ENCODE data around the gene CUZD1. TPM values are rescaled to one million over a fixed set of nuclear protein-coding genes. Genes with fewer than 3 reads are reported as not detected.

CUZD1 gene
- total RNA-seq, 2 experiments from 2014 or later: 1.3 to 1.5 TPM

- intact Hi-C loops (cut with micrococcal nuclease): no loop called here
- Mint-ChIP-seq H3K27me3 (peaks cover 6% of the 10 kb centered on the region), H3K27ac (no peak overlapping the region), H3K4me1 (ENCODE audit: low read depth) (no peaks in the 10 kb centered on the region), H3K4me3 (no peak overlapping the region), H3K9me3 (no peaks in the 10 kb centered on the region), H3K36me3 (ENCODE audit: low read depth) (no peaks in the 10 kb centered on the region)
- ATAC-seq (no peak), DNase-seq (no peak)
- TF ChIP-seq CTCF (IDR thresholded peaks at IDR 0.05): no peak
- ChIA-PET CTCF (no interaction called here), POLR2A (no interaction called here)
Measured at GRCh38 chr10:122798704-122799231, 46.9 kb downstream of the CUZD1 start.

- no peak for TF ChIP-seq CTCF (IDR thresholded peaks at IDR 0.05)
- ATAC-seq: no peak
- ChIA-PET POLR2A (no interaction called here), CTCF (no interaction called here)
- Mint-ChIP-seq H3K27me3 (peaks cover 4% of the 10 kb centered on the region), H3K36me3 (ENCODE audit: low read depth) (no peaks in the 10 kb centered on the region), H3K4me1 (ENCODE audit: low read depth) (no peaks in the 10 kb centered on the region), H3K27ac (no peak overlapping the region), H3K9me3 (no peaks in the 10 kb centered on the region), H3K4me3 (no peak overlapping the region)
- no peak for DNase-seq
- intact Hi-C loops (cut with micrococcal nuclease): no loop called here
Measured at GRCh38 chr10:122796796-122797195, 48.9 kb downstream of the CUZD1 start.

- ChIA-PET CTCF (no interaction called here), POLR2A (interaction anchor here (0.8 kb wide), 1 partner anchor 337 kb away, joined by 3 read pairs; no protein-coding TSS in a partner anchor)
- DNase-seq (no peak), ATAC-seq (no peak)
- Mint-ChIP-seq H3K36me3 (ENCODE audit: low read depth) (no peaks in the 10 kb centered on the region), H3K4me1 (ENCODE audit: low read depth) (no peaks in the 10 kb centered on the region), H3K27ac (no peak overlapping the region), H3K27me3 (peaks cover 4% of the 10 kb centered on the region), H3K9me3 (no peaks in the 10 kb centered on the region), H3K4me3 (no peak overlapping the region)
- TF ChIP-seq CTCF (IDR thresholded peaks at IDR 0.05): no peak
- intact Hi-C loops (cut with micrococcal nuclease): no loop called here
Measured at GRCh38 chr10:122795924-122796323, 49.7 kb downstream of the CUZD1 start.

GRCh38 chr10:122786269-122786668, 59.4 kb downstream of the CUZD1 start:
- DNase-seq (no peak), ATAC-seq (no peak)
- POLR2A ChIA-PET: no interaction called here
- peaks cover 3% of the 10 kb centered on the region for H3K9me3 Mint-ChIP-seq
- H3K27me3 Mint-ChIP-seq: peaks cover 9% of the 10 kb centered on the region
- intact Hi-C loops (cut with micrococcal nuclease): no loop called here
- H3K4me3 Mint-ChIP-seq: no peak overlapping the region
- TF ChIP-seq CTCF (IDR thresholded peaks at IDR 0.05): no peak
- no peaks in the 10 kb centered on the region for H3K36me3 Mint-ChIP-seq (ENCODE audit: low read depth)
- no peak overlapping the region for H3K27ac Mint-ChIP-seq
- CTCF ChIA-PET: no interaction called here
- no peaks in the 10 kb centered on the region for H3K4me1 Mint-ChIP-seq (ENCODE audit: low read depth)

- H3K27me3 Mint-ChIP-seq: peaks cover 7% of the 10 kb centered on the region
- POLR2A ChIA-PET: no interaction called here
Measured at GRCh38 chr10:122782911-122783310, 62.7 kb downstream of the CUZD1 start.

More at GRCh38 chr10:122782911-122783310, 62.7 kb downstream of the CUZD1 start:
- Mint-ChIP-seq H3K9me3 (peaks cover 3% of the 10 kb centered on the region), H3K27ac (no peak overlapping the region), H3K4me1 (ENCODE audit: low read depth) (no peaks in the 10 kb centered on the region), H3K4me3 (no peak overlapping the region), H3K36me3 (ENCODE audit: low read depth) (no peaks in the 10 kb centered on the region)
- CTCF ChIA-PET: no interaction called here
- DNase-seq (no peak), ATAC-seq (no peak)
- intact Hi-C loops (cut with micrococcal nuclease): no loop called here
- no peak for TF ChIP-seq CTCF (IDR thresholded peaks at IDR 0.05)

Other genes starting within 250 kb of the CUZD1 start
- not detected for gene C10orf120, start 146.0 kb downstream of the CUZD1 start, total RNA-seq
- 10 to 100 TPM in 1 of 2 experiments, 1 to 10 TPM in 1; 9.0 to 10.6 TPM for gene FAM24B, start 33.7 kb upstream of the CUZD1 start, total RNA-seq
- gene FAM24A, start 64.8 kb upstream of the CUZD1 start, total RNA-seq: not detected
- 1 to 10 TPM; 6.3 to 9.1 TPM for gene C10orf88, start 108.4 kb upstream of the CUZD1 start, total RNA-seq
- gene PSTK, start 134.5 kb upstream of the CUZD1 start, total RNA-seq: 1 to 10 TPM; 4.3 to 4.8 TPM
- gene IKZF5, start 162.9 kb upstream of the CUZD1 start, total RNA-seq: 10 to 100 TPM; 15.2 to 21.5 TPM
- gene ACADSB, start 163.1 kb upstream of the CUZD1 start, total RNA-seq: 10 to 100 TPM; 19.7 to 20.7 TPM